ENCODE results near the gene TMEM82.

The TMEM82 gene

DNA sequence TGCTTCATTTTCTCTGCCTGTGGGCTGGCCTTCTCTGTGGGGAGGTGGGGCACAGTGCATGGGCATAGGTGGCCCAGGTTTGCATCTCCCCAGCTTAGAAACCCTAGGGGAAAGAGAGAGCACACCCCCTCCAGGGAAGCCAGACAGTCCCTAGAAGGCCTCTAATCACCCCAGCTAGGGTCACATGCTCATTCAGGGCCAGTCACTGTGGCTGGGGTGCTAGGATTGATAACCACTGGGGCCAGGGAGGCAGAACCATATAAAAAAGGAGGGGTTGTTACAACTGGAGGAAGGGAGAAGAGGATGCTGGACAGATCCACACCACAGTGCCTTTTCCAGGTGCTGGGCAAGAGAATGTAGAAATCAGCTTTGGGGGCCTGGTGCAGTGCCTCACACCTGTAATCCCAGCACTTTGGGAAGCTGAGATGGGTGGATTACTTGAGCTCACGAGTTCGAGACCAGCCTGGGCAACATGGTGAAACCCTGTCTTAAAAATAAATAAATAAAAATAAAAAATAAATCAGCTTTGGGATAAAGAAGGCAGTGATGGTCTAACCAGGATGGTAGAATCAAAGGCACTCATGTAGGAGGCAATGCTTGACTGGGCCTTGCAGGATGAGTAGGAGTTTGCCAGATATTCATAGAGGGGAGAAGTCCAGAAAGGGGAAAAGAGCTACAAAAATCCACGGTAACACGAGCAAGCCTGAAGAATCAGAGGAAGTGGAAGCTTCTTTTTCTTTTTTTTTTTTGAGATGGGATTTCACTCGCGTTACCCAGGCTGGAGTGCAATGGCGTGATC is 35.8 kb downstream of the TMEM82 start:
- DNase-seq (ENCODE audit: low read depth in 2 of 3, low spot score in 2 of 3): no peak

DNA sequence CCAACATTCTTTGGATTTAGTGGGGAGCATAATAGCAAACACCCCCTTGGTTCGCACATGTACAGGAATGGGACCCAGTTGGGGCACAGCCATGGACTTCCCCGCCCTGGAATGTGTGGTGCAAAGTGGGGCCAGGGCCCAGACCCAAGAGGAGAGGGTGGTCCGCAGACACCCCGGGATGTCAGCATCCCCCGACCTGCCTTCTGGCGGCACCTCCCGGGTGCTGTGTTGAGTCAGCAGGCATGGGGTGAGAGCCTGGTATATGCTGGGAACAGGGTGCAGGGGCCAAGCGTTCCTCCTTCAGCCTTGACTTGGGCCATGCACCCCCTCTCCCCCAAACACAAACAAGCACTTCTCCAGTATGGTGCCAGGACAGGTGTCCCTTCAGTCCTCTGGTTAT is 43.4 kb downstream of the TMEM82 start:
- DNase-seq (ENCODE audit: low read depth in 2 of 3, low spot score in 2 of 3): no peak

DNA sequence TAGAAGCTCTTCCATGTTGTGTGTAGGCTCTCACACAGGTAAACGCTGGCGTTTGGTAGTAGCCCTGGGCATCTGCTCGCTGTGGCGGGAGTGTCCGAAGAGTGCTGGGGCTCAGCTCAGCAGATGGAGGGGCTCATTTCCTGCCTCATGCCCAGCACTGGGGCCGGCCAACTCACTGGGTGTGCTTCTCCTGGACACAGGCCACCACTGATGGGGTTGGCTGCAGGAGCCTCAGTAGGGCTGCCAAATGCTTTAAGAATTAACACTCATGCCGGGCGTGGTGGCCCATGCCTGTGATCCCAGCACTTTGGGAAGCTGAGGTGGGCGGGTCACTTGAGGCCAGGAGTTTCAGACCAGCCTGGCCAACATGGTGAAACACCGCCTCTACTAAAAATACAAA is 44.3 kb downstream of the TMEM82 start:
- no peak for DNase-seq (ENCODE audit: low read depth in 2 of 3, low spot score in 2 of 3)

DNA sequence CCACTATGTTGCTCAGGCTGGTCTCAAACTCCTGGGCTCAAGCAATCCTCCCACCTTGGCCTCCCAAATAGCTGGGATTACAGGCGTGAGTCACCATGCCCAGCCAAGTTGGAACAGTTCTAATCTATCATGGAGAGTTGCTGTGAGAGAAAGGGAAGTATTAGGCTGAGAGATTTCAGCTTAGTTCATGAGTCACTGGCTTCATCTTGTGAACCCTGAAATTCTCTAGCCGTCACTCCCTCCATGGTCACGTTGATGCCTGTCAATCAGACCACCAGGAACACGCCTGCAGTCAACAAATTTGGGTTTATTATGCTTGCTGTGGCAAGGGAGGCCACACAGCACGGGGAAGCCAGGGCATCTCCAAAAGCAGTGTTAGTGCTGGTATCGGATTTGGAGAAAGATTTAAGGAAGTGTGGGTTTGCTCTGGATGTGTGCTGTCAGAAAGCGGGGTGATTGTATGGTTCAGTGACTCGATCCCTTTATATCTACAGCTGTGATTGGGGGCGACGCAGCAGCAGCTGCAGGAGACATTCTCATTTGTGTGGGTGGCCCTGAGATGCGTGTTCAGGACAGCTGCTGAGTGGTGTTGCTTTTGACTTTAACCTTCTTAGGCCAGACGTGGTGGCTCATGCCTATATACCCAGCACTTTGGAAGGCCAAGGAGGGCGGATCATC is 46.5 kb downstream of the TMEM82 start:
- DNase-seq (ENCODE audit: low read depth in 2 of 3, low spot score in 2 of 3): no peak

DNA sequence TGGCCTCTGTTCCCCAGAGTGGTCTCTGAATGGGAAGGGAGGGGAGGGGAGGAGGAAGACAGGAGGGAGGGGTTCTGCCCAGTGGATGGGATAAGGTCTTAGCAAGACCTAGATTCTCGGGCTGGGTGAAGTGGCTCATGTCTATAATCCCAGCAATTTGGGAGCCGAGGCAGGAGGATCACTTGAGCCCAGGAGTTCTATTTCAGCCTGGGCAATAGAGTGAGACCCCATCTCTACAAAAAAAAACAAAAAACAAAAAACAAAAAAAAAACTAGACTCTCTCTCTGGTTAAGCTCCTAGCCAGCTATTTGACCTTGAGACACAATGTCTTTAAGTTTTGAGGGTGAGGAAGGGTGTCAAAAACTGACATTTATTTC is 53.8 kb downstream of the TMEM82 start:
- no peak for DNase-seq (ENCODE audit: low read depth in 2 of 3, low spot score in 2 of 3)

Measured in activated CD8-positive, alpha-beta memory T cell treated with anti-CD3 and anti-CD28 coated beads for 48 hours (primary cell).